NCI-H2029 treated with DMSO at 0.1 percent for 48 hours (cell line): ENCODE measurements around the gene UBR4.
"Not testable (repeated sequence)": the region's sequence is repeated elsewhere in the genome, so short reads cannot be mapped to it uniquely, and the experiment has no call there.

Experiments used
- DNase-seq: peaks from one replicate; lab custom pipeline; 2025; lab: John Stamatoyannopoulos, UW

The UBR4 gene

GRCh38 chr1:19190468-19190867 lies 19.6 kb downstream of the UBR4 start:
- no peak for DNase-seq

GRCh38 chr1:19189270-19189669 lies 20.8 kb downstream of the UBR4 start:
- no peak for DNase-seq

GRCh38 chr1:19187852-19188251 lies 22.2 kb downstream of the UBR4 start:
- DNase-seq: no peak

GRCh38 chr1:19186001-19186400 lies 24.1 kb downstream of the UBR4 start:
- no peak for DNase-seq

GRCh38 chr1:19182223-19182622 lies 27.8 kb downstream of the UBR4 start:
- no peak for DNase-seq

GRCh38 chr1:19180265-19180657 lies 29.8 kb downstream of the UBR4 start:
- not testable (repeated sequence) for DNase-seq

GRCh38 chr1:19179597-19180264 lies 30.3 kb downstream of the UBR4 start:
- no peak for DNase-seq

GRCh38 chr1:19178734-19179398 lies 31.2 kb downstream of the UBR4 start:
- no peak for DNase-seq

- DNase-seq: no peak
These were observed 32.3 kb downstream of the UBR4 start for GRCh38 chr1:19177811-19178210.

- DNase-seq: no peak
These were observed 40.4 kb downstream of the UBR4 start for GRCh38 chr1:19169642-19170041.

GRCh38 chr1:19167140-19167539 lies 42.9 kb downstream of the UBR4 start:
- DNase-seq: no peak

GRCh38 chr1:19166066-19166465 lies 44.0 kb downstream of the UBR4 start:
- no peak for DNase-seq

- DNase-seq: no peak
These were observed 44.6 kb downstream of the UBR4 start for GRCh38 chr1:19165501-19165900.

GRCh38 chr1:19164274-19165015 lies 45.6 kb downstream of the UBR4 start:
- no peak for DNase-seq

- no peak for DNase-seq
These were observed 46.8 kb downstream of the UBR4 start for GRCh38 chr1:19163261-19163660.

GRCh38 chr1:19160831-19161230 lies 49.2 kb downstream of the UBR4 start:
- DNase-seq: no peak

- DNase-seq: no peak
These were observed 52.4 kb downstream of the UBR4 start for GRCh38 chr1:19157653-19158052.

- DNase-seq: no peak
These were observed 53.4 kb downstream of the UBR4 start for GRCh38 chr1:19156676-19157075.

- no peak for DNase-seq
These were observed 55.2 kb downstream of the UBR4 start for GRCh38 chr1:19154876-19155275.

GRCh38 chr1:19153169-19153568 lies 56.9 kb downstream of the UBR4 start:
- DNase-seq: no peak

GRCh38 chr1:19151537-19151936 lies 58.5 kb downstream of the UBR4 start:
- DNase-seq: no peak

GRCh38 chr1:19149736-19150135 lies 60.3 kb downstream of the UBR4 start:
- no peak for DNase-seq

- no peak for DNase-seq
These were observed 69.6 kb downstream of the UBR4 start for GRCh38 chr1:19140465-19140864.
